Measurements from ENCODE around the gene SEMA5A. TPM values are rescaled to one million over a fixed set of nuclear protein-coding genes. Genes with fewer than 3 reads are reported as not detected.

The SEMA5A gene
- total RNA-seq, 4 donors from 2014 or later, result 0.46 to 3.2 (median 1.7) TPM

GRCh38 chr5:9040475-9040874, 505.4 kb downstream of the SEMA5A start:
- Histone ChIP-seq H3K36me3 (no peaks in the 10 kb centered on the region), H3K9me3 (no peaks in the 10 kb centered on the region), H3K4me1 (no peaks in the 10 kb centered on the region), H3K27ac (no peak overlapping the region), H3K27me3 (no peaks in the 10 kb centered on the region), H3K4me3 (no peak overlapping the region)
- intact Hi-C loops (cut with DNase I; ENCODE audit: low total_unique reads) (no loop called here), in situ Hi-C loops (cut with MboI; ENCODE audit: low sequenced_read_pairs in 4 of 4) (no loop called here)
- TF ChIP-seq CTCF (IDR thresholded peaks at IDR 0.05 in 4 of 5, conservative IDR thresholded peaks at IDR 0.05 in 1 of 5), result no peak
- ATAC-seq (no peak), DNase-seq (no peak)

- intact Hi-C loops (cut with DNase I; ENCODE audit: low total_unique reads) (no loop called here), in situ Hi-C loops (cut with MboI; ENCODE audit: low sequenced_read_pairs in 4 of 4) (no loop called here)
- Histone ChIP-seq H3K27me3 (no peaks in the 10 kb centered on the region), H3K27ac (no peak overlapping the region), H3K4me1 (no peaks in the 10 kb centered on the region), H3K4me3 (no peak overlapping the region), H3K36me3 (no peaks in the 10 kb centered on the region), H3K9me3 (no peaks in the 10 kb centered on the region)
- no peak for TF ChIP-seq CTCF (IDR thresholded peaks at IDR 0.05 in 4 of 5, conservative IDR thresholded peaks at IDR 0.05 in 1 of 5)
- TF ChIP-seq POLR2A (IDR thresholded peaks at IDR 0.05), result no peak
- DNase-seq, result no peak
- ATAC-seq, result no peak
Measured at GRCh38 chr5:9037048-9037447, 508.8 kb downstream of the SEMA5A start.

- H3K4me3 ChIP-seq, result no peak overlapping the region
- no peaks in the 10 kb centered on the region for H3K4me1 ChIP-seq
- H3K27me3 ChIP-seq, result no peaks in the 10 kb centered on the region
- intact Hi-C loops (cut with DNase I; ENCODE audit: low total_unique reads), result no loop called here
- no peak overlapping the region for H3K27ac ChIP-seq
- ATAC-seq (no peak), DNase-seq (no peak)
- TF ChIP-seq POLR2A (IDR thresholded peaks at IDR 0.05) (no peak), CTCF (IDR thresholded peaks at IDR 0.05 in 4 of 5, conservative IDR thresholded peaks at IDR 0.05 in 1 of 5) (no peak)
- no peaks in the 10 kb centered on the region for H3K9me3 ChIP-seq
- in situ Hi-C loops (cut with MboI; ENCODE audit: low sequenced_read_pairs in 4 of 4), result no loop called here
- H3K36me3 ChIP-seq, result no peaks in the 10 kb centered on the region
Measured at GRCh38 chr5:9035346-9035745, 510.5 kb downstream of the SEMA5A start.

GRCh38 chr5:9034649-9035048, 511.2 kb downstream of the SEMA5A start:
- intact Hi-C loops (cut with DNase I; ENCODE audit: low total_unique reads) (no loop called here), in situ Hi-C loops (cut with MboI; ENCODE audit: low sequenced_read_pairs in 4 of 4) (no loop called here)
- Histone ChIP-seq H3K9me3 (no peaks in the 10 kb centered on the region), H3K36me3 (no peaks in the 10 kb centered on the region), H3K27me3 (no peaks in the 10 kb centered on the region), H3K4me1 (no peaks in the 10 kb centered on the region), H3K4me3 (no peak overlapping the region), H3K27ac (no peak overlapping the region)
- DNase-seq (no peak), ATAC-seq (no peak)
- TF ChIP-seq POLR2A (IDR thresholded peaks at IDR 0.05) (no peak), CTCF (IDR thresholded peaks at IDR 0.05 in 4 of 5, conservative IDR thresholded peaks at IDR 0.05 in 1 of 5) (no peak)

GRCh38 chr5:9033524-9033923, 512.4 kb downstream of the SEMA5A start:
- Histone ChIP-seq H3K27ac (no peak overlapping the region), H3K4me1 (no peaks in the 10 kb centered on the region), H3K4me3 (no peak overlapping the region), H3K9me3 (no peaks in the 10 kb centered on the region), H3K27me3 (no peaks in the 10 kb centered on the region), H3K36me3 (no peaks in the 10 kb centered on the region)
- intact Hi-C loops (cut with DNase I; ENCODE audit: low total_unique reads), result no loop called here
- TF ChIP-seq POLR2A (IDR thresholded peaks at IDR 0.05) (no peak), CTCF (IDR thresholded peaks at IDR 0.05 in 4 of 5, conservative IDR thresholded peaks at IDR 0.05 in 1 of 5) (no peak)
- DNase-seq (no peak), ATAC-seq (no peak)
- in situ Hi-C loops (cut with MboI; ENCODE audit: low sequenced_read_pairs in 4 of 4), result no loop called here

Data from gastrocnemius medialis (tissue), 4 donors.